Measurements from ENCODE around the gene C1QTNF12.

Gene C1QTNF12

DNA sequence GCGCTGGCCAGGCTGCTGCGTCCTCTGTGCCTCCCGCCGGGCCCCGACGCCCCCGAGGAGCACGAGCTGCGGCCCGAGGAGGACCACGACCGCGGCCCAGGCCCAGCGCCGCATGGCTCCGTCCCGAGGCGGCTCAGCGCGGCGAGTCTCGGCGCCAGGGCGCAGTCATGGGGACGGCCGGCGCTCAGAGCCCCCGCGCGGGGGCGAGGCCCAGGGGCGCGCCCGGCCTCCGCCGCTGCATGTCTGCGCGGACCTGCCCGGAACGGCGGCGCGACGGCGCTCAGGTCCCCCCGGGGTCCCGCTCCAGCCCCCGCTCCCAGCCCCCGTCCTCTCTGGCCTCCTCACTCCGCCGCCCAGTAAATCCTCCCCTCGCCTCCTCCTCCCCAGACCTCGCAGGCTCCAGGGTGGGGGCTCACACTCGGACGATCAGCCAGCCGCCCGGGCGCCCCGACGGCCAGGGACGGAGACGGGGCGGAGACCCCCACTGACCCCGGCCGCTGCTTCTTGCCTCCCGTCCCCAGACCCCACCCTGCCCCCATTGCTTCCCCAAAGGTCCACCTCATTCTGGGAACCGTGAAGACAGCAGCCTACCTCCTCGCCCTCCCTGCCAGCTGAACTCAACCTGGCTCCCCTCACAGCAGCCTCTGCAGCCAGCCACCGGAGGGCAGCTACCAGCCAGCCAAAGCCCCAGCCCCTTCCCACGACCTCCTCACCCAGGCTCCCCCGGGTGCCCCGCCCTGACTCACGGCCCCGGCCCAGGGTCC lies at the start of gene C1QTNF12:
TSS of gene C1QTNF12 (minus strand) at position 146 of the 764 bp plus-strand sequence. CDS start at position 114, 32 bp downstream.
- DNase-seq (ENCODE audit: low spot score): peak; percentile 56

DNA sequence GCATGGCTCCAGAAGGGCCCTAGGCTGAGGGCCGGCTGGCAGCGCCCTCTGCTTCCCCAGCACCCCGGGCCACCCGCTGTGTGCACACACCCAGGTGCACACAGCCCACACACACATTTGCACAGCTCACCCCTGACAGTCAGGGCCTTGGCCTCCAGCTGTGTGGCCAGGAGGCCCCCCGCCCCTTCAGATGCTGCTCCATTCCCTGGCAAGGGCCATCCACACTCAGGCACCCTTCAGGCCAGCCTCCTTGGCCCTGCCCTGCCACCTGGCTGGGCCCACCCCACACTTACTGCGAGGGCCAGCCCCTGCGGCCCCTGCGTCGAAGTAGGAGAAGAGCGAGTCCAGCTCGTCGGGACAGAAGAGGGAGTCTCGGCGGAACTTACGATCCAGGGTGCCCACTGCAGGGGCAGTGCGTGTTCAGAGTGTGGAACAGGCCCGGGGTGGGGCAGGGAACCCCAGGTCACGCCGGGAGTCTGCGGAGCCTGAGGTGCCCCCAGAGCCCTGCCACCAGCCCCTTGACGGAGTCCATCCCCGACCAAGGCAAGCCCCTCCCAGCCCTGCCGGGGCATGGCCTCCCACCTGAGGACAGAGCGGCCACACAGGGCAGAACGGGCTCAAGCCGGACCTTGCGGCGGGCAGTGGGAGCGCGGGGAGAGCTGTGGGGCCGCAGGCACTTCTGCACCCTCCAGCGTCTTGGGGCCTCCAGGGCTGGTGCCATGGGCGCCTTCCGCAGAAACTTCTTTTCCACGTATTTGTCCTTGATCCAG lies 48.8 kb upstream of the C1QTNF12 start:
- DNase-seq (ENCODE audit: low spot score): no peak

DNA sequence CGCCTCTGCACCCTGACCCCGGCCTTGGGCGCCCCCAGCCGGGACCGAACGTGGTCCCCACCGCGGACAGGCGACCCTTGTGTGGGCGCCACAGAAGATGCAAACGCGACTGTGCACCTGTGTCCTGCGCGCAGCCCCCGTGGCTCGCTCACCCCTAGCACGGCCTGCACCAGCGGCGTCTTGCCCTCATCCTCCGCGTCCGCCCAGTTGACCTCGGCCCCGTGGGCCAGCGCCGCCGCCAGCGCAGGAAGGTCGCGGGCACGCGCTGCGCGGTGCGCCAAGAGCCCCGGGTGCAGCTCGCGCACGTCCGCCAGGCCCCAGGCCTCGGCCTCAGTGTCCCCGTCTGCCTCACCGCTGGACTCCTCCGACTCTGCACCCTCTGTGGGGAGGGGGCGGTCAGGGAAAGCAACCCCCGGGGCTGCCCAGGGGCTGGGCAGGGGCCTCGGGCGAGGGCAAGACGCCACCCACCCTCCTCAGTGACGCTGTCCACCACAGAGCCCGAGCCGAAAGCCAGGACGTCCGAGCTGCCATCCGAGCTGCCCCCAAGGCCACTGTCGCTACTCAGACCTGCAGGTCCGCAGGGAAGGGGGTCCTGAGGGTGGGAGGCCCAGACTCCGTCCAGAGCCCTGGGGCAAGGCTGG lies 47.8 kb upstream of the C1QTNF12 start:
- DNase-seq (ENCODE audit: low spot score): no peak

GRCh38 chr1:1293263-1294249 lies 47.0 kb upstream of the C1QTNF12 start:
- no peak for DNase-seq (ENCODE audit: low spot score)

GRCh38 chr1:1292851-1293250 lies 46.3 kb upstream of the C1QTNF12 start:
- DNase-seq (ENCODE audit: low spot score): no peak

GRCh38 chr1:1292442-1292779 lies 45.9 kb upstream of the C1QTNF12 start:
- no peak for DNase-seq (ENCODE audit: low spot score)

GRCh38 chr1:1291548-1292441 lies 45.3 kb upstream of the C1QTNF12 start:
- DNase-seq (ENCODE audit: low spot score): peak; percentile 78

GRCh38 chr1:1291023-1291528 lies 44.6 kb upstream of the C1QTNF12 start:
- no peak for DNase-seq (ENCODE audit: low spot score)

DNA sequence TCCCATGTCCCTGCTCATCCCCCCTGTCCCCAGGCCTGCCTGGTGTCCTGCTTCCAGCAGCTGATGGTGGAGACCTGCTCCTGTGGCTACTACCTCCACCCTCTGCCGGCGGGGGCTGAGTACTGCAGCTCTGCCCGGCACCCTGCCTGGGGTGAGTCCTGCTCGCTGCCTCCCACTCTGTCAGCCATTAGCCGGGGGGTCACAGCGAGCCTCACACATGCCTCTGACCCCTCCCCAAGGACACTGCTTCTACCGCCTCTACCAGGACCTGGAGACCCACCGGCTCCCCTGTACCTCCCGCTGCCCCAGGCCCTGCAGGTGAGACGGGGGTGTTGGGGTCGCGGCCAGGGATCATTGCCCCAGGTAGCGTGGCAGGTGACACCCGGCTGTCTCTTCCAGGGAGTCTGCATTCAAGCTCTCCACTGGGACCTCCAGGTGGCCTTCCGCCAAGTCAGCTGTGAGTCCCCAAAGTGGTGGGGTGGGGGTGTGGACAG lies 43.8 kb upstream of the C1QTNF12 start:
- peak; percentile 76 for DNase-seq (ENCODE audit: low spot score)

- DNase-seq (ENCODE audit: low spot score): no peak
These were observed 41.0 kb upstream of the C1QTNF12 start for GRCh38 chr1:1287288-1288110.

DNA sequence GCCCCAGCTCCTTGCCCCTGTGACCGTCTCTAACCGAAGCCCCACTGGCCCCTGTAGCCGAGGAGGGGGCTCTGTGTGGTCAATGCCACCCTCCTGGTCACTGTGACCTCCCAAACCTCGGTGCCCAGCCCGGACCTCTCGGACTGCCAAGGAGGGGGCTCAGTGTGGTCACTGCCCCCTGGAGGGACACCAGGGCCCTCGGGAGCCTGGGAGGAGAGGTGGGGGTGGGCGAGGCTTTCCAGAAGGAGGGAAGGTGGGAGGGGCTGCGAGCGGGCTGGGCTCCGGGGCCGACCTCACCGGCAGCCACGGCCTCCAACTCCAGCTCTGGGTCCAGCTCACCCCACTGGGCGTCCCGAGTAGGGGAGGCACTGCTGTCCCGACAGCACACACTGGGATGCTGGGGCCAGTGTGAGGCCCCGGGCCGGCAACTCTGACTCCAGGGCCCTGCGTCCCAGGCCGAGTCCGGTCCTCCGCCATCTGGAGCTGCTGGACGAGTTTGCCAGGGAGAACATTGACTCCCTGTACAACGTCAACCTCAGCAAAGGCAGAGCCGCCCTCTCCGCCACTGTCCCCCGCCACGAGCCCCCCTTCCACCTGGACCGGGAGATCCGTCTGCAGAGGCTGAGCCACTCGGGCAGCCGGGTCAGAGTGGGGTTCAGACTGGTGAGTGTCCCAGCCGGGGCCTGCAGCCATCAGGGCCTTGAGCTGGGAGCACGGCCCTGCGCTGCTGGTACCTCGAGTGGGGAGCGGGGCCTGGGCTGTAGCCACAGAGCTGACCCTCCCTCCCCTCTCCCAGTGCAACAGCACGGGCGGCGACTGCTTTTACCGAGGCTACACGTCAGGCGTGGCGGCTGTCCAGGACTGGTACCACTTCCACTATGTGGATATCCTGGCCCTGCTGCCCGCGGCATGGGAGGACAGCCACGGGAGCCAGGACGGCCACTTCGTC lies 40.1 kb upstream of the C1QTNF12 start:
- no peak for DNase-seq (ENCODE audit: low spot score)

DNA sequence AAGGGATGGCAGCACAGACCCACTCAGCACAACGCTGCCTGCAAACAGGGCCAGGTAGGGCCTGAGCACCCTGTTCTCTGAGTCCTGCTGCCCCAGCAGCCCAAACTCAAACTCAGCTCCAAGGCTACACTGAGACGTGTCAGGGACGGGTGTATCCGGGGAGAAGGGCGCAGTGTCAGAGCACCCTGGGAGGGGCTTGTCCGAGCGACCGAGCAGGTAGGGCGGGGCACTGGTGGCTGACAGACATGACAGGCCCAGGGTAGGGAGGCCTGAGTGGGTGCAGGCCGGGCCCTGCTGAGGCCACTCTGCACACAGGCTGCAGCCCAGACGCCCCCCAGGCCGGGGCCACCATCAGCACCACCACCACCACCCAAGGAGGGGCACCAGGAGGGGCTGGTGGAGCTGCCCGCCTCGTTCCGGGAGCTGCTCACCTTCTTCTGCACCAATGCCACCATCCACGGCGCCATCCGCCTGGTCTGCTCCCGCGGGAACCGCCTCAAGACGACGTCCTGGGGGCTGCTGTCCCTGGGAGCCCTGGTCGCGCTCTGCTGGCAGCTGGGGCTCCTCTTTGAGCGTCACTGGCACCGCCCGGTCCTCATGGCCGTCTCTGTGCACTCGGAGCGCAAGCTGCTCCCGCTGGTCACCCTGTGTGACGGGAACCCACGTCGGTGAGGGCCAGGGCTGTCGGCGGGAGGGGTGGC lies 39.2 kb upstream of the C1QTNF12 start:
- DNase-seq (ENCODE audit: low spot score): peak; percentile 45

- DNase-seq (ENCODE audit: low spot score): no peak
These were observed 38.6 kb upstream of the C1QTNF12 start for GRCh38 chr1:1285102-1285571.

- DNase-seq (ENCODE audit: low spot score): peak; percentile 17
These were observed 37.9 kb upstream of the C1QTNF12 start for GRCh38 chr1:1284221-1285101.

GRCh38 chr1:1283821-1284220 lies 37.3 kb upstream of the C1QTNF12 start:
- DNase-seq (ENCODE audit: low spot score): peak; percentile 67

DNA sequence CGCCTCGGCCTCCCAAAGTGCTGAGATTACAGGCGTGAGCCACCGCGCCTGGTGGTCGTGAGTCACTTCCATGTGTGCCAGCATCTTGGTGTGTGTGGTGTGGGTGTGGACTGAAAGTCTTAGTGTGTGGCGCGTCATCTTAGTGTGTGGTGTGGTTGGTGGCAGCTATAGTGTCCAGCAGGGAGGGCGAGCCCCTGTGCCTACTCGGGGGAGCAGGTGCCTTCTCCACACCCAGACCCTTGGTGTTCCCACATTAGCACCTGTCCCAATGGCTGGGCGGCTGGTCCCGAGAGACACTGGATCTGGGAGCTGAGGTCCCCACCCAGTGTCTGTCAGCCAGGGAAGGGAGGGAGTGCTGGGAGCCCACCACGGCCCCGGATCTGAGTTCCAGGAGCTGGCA lies 36.5 kb upstream of the C1QTNF12 start:
- DNase-seq (ENCODE audit: low spot score): no peak
